PFSK-1 (cell line): Measurements from ENCODE around the gene DCBLD2.

Experiments
- POLR2AphosphoS5 ChIP-seq: IDR thresholded peaks from 2 replicates; pipeline ENCODE4 v1.6.1; 2012; ENCODE audit warnings: low read depth, mild to moderate bottlenecking, control low read depth, low read length, moderate library complexity
- REST ChIP-seq, 2 experiments: IDR thresholded peaks; 2 replicates each; pipeline versions ENCODE4 v1.6.1 to v1.8.0; 2011 to 2012; ENCODE audit warnings: low read depth in 2 of 2, low read length in 2 of 2, control low read depth in 1 of 2, inconsistent platforms in 1 of 2, mild to moderate bottlenecking in 1 of 2, moderate library complexity in 1 of 2; ENCODE audit not compliant: insufficient read depth in 1 of 2
- SIN3A ChIP-seq: IDR thresholded peaks from 2 replicates; pipeline ENCODE4 v1.6.1; 2012; ENCODE audit warnings: mild to moderate bottlenecking, low read length, moderate library complexity, borderline replicate concordance; ENCODE audit not compliant: insufficient read depth
- TAF1 ChIP-seq: IDR thresholded peaks from 2 replicates; pipeline ENCODE4 v1.6.1; 2012; ENCODE audit warnings: low read length, control low read depth, borderline replicate concordance; ENCODE audit not compliant: insufficient read depth

- TF ChIP-seq POLR2AphosphoS5 = no peak
- TF ChIP-seq REST (IDR thresholded peaks at IDR 0.05; ENCODE audit: insufficient read depth in 1 of 2, low read depth in 2 of 2, low read length in 2 of 2) = no peak
- no peak for TF ChIP-seq TAF1
- no peak for TF ChIP-seq SIN3A
Measured at GRCh38 chr3:98764472-98764884, 137.0 kb downstream of the DCBLD2 start.
